ENCODE measurements around the gene GNG5. TPM values are rescaled to one million over a fixed set of nuclear protein-coding genes. Genes with fewer than 3 reads are reported as not detected.

The GNG5 gene
- 1.6 and 54.1 TPM in 2 replicates for total RNA-seq (ENCODE audit: low replicate concordance)

DNA sequence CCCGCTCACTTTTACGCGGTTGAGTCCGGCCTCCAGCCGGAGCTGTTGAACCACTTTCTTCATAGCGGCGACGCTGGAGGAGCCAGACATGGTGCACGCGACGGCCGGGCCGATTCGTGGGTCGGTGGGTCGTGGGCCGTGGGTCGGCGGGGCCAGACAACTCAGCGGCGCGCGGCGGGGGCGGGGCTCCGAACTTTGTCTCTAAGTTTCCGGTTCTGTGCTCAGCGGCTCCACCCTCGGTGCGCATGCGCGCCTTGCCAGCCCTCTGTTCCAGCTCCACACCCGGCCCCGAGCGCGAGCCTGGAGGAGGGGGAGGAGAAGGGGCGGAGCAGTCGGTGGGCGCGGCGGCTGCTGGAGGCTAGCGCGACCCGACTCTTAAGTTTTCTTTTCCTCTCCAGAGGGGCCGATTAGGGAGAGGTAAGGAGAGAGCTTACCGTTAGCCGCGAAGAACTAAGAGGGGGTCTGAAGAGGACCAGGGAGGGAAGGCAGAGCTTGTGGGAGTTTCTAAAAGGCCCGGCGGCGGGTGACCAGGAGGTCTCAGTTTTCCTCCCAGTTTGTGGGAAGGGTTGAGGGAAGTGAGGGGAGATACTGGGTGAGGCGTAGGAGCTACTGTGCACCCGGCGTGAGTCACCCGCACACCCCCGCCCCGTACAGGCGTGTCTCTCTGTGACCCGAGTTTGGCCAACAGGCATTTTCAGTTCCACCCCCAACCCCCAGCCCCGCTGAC lies at the start of gene GNG5, which contains the start of gene SPATA1:
Gene GNG5 (minus strand): TSS at position 580 of the 727 bp plus-strand sequence. CDS start 490 bp downstream, at position 90.
Gene SPATA1 (plus strand): TSS at position 385 of the 727 bp plus-strand sequence. CDS start 9,974 bp downstream, outside the sequence.
- H3K4me3 ChIP-seq (ENCODE audit: low read depth, low read length): peak within 1 kb of the TSS; percentile 89
- peak; percentile 96 for DNase-seq (ENCODE audit: low read depth)
- no peak for TF ChIP-seq CTCF (IDR thresholded peaks at IDR 0.05; ENCODE audit: insufficient read depth, low read length)

DNA sequence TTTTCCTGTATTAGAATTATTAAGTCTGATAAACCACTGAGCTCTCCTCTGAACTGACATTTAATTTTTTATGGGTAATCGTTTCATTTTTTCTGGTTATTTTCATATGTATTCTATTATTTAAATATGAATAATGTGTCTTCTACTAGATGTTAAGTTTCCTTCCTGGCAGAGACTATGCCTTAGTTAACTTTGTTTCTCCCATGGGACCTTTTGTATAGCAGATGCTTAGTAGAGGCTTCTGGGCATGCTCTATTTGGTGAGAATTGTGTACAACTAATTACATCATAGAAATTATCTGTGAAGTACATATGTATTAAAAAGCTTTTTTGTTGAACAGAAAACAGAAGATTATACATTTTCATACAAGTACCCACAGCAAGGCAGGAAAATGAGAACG lies 44.4 kb upstream of the GNG5 start:
- no peak overlapping the region for H3K4me3 ChIP-seq (ENCODE audit: low read depth, low read length)
- peak; percentile 14 for DNase-seq (ENCODE audit: low read depth)
- TF ChIP-seq CTCF (IDR thresholded peaks at IDR 0.05; ENCODE audit: insufficient read depth, low read length): no peak

DNA sequence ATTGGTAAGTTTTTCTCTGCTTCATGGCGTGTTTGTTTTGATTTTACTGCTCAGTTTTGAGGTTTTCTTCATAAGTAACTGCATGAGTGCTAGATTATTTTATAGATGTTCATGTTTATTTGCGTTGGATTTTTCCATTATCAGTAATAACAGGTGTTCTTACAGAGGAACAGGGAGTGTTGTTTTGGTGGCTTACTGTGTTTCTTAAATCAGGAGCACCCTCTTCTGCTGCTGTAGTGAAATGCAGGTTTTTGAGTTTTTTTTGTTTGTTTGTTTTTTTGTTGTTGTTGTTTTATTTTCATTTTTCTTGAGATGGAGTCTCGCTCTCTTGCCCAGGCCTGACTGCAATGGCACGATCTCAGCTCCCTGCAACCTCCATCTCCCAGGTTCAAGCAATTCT lies 35.3 kb upstream of the GNG5 start:
- no peak overlapping the region for H3K4me3 ChIP-seq (ENCODE audit: low read depth, low read length)
- no peak for TF ChIP-seq CTCF (IDR thresholded peaks at IDR 0.05; ENCODE audit: insufficient read depth, low read length)
- DNase-seq (ENCODE audit: low read depth): no peak

DNA sequence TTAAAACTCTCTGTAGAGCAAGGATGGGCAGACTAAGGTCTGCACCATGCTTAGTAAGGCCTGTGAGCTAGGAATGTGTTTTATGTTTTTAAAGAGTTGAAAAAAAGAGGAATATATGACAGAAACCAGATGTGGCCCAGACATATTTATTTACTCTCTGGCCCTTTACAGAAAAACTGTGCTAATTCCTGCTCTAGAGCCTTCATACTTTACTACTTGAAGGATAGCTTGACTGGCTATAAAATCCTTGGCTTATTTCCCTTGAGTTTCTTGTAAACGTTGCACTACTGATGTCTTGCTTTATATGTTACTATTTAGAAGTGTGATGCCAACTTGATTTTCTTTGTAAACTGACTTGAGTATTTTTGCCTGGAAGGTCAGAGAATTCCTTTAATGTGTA lies 34.4 kb upstream of the GNG5 start:
- TF ChIP-seq CTCF (IDR thresholded peaks at IDR 0.05; ENCODE audit: insufficient read depth, low read length): no peak
- peak; percentile 13 for DNase-seq (ENCODE audit: low read depth)

GRCh38 chr1:84539972-84540371 lies 33.6 kb upstream of the GNG5 start:
- DNase-seq (ENCODE audit: low read depth): peak; percentile 33
- H3K4me3 ChIP-seq (ENCODE audit: low read depth, low read length): no peak overlapping the region
- no peak for TF ChIP-seq CTCF (IDR thresholded peaks at IDR 0.05; ENCODE audit: insufficient read depth, low read length)

More for the DNA sequence above, 34.4 kb upstream of the GNG5 start:
- H3K4me3 ChIP-seq (ENCODE audit: low read depth, low read length): no peak overlapping the region

GRCh38 chr1:84538599-84538998 lies 32.2 kb upstream of the GNG5 start:
- H3K4me3 ChIP-seq (ENCODE audit: low read depth, low read length): no peak overlapping the region
- DNase-seq (ENCODE audit: low read depth): no peak
- no peak for TF ChIP-seq CTCF (IDR thresholded peaks at IDR 0.05; ENCODE audit: insufficient read depth, low read length)
